HL-60 (cell line): ENCODE results near the gene C1orf167.

Experiments used
- DNase-seq, 2 experiments: peaks; one replicate each; pipeline ENCODE4 v3.0.0-alpha.2; 2010 to 2020; ENCODE audit warnings: low read depth in 1 of 2, low spot score in 1 of 2
- H3K27ac ChIP-seq: fragments of 250-450 bp; sonication (Bioruptor Pico); replicated peaks from 2 replicates; pipeline ENCODE4 v1.5.1; 2020; ENCODE audit warnings: mild to moderate bottlenecking, moderate library complexity
- H3K27me3 ChIP-seq: fragments of 250-450 bp; sonication (Bioruptor Pico); 2 replicates; pipeline ENCODE4 v1.5.1; 2021; ENCODE audit warnings: mild to moderate bottlenecking, moderate library complexity; ENCODE audit not compliant: insufficient read depth, poor library complexity, severe bottlenecking
- H3K4me3 ChIP-seq: replicated peaks from 2 replicates; pipeline ENCODE4 v1.5.1; 2011; ENCODE audit warnings: mild to moderate bottlenecking, control low read depth, low read length; ENCODE audit not compliant: insufficient read depth
- GABPA ChIP-seq: IDR thresholded peaks from 2 replicates; pipeline ENCODE4 v1.6.1; 2012; ENCODE audit warnings: low read depth
- POLR2AphosphoS5 ChIP-seq: IDR thresholded peaks from 2 replicates; pipeline ENCODE4 v1.6.1; 2012; ENCODE audit warnings: low read depth
- SPI1 ChIP-seq: IDR thresholded peaks from 2 replicates; pipeline ENCODE4 v1.6.1; 2012; ENCODE audit warnings: low read depth, mild to moderate bottlenecking, borderline replicate concordance
- TF ChIP-seq, protein P1 (sequence below): IDR thresholded peaks from one replicate; pipeline ENCODE4 v1.5.1; 2011; ENCODE audit warnings: low read length, control low read depth, inconsistent platforms; ENCODE audit not compliant: insufficient read depth
- TF ChIP-seq, protein P2 (sequence below): IDR thresholded peaks from 2 replicates; pipeline ENCODE4 v1.6.1; 2012; ENCODE audit warnings: low read depth; ENCODE audit not compliant: insufficient replicate concordance

C1orf167 gene

DNA sequence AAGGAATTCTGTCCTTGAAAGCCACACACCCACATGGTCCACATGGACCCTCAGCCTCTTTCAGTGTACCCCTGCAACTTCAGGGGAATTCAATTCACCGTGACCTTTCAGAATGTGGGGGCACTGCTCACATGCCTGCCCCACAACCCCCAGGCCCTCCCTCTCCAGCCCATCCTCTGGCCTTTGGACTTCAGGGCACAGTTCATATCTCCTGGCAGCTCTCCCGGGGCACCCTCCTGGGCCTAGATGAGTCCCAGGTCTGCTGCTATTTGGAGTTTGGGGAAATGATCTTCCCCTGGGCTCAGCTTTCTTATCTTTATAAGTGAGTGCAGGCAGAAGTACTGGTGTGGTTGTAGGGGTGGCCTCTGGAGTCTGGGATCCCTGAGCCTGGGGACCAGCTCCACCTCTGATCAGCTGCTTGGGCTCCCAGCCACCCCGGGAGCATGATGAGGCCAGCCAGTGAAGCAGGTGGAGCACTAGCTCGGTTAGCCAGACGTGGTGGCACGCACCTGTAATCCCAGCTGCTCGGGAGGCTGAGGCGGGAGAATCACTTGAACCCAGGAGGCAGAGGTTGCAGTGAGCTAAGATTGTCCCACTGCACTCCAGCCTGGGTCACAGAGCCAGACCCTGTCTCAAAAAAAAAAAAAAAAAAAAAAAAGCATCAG is 15.8 kb downstream of the C1orf167 start:
- no peaks in the 10 kb centered on the region for H3K27me3 ChIP-seq
- no peak for DNase-seq
- H3K27ac ChIP-seq: no peak overlapping the region
- TF ChIP-seq, protein P1, sequence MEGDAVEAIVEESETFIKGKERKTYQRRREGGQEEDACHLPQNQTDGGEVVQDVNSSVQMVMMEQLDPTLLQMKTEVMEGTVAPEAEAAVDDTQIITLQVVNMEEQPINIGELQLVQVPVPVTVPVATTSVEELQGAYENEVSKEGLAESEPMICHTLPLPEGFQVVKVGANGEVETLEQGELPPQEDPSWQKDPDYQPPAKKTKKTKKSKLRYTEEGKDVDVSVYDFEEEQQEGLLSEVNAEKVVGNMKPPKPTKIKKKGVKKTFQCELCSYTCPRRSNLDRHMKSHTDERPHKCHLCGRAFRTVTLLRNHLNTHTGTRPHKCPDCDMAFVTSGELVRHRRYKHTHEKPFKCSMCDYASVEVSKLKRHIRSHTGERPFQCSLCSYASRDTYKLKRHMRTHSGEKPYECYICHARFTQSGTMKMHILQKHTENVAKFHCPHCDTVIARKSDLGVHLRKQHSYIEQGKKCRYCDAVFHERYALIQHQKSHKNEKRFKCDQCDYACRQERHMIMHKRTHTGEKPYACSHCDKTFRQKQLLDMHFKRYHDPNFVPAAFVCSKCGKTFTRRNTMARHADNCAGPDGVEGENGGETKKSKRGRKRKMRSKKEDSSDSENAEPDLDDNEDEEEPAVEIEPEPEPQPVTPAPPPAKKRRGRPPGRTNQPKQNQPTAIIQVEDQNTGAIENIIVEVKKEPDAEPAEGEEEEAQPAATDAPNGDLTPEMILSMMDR: no peak
- TF ChIP-seq SPI1 (no peak), POLR2AphosphoS5 (no peak), GABPA (no peak)
- TF ChIP-seq, protein P2, sequence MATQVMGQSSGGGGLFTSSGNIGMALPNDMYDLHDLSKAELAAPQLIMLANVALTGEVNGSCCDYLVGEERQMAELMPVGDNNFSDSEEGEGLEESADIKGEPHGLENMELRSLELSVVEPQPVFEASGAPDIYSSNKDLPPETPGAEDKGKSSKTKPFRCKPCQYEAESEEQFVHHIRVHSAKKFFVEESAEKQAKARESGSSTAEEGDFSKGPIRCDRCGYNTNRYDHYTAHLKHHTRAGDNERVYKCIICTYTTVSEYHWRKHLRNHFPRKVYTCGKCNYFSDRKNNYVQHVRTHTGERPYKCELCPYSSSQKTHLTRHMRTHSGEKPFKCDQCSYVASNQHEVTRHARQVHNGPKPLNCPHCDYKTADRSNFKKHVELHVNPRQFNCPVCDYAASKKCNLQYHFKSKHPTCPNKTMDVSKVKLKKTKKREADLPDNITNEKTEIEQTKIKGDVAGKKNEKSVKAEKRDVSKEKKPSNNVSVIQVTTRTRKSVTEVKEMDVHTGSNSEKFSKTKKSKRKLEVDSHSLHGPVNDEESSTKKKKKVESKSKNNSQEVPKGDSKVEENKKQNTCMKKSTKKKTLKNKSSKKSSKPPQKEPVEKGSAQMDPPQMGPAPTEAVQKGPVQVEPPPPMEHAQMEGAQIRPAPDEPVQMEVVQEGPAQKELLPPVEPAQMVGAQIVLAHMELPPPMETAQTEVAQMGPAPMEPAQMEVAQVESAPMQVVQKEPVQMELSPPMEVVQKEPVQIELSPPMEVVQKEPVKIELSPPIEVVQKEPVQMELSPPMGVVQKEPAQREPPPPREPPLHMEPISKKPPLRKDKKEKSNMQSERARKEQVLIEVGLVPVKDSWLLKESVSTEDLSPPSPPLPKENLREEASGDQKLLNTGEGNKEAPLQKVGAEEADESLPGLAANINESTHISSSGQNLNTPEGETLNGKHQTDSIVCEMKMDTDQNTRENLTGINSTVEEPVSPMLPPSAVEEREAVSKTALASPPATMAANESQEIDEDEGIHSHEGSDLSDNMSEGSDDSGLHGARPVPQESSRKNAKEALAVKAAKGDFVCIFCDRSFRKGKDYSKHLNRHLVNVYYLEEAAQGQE: no peak
- H3K4me3 ChIP-seq: no peak overlapping the region

DNA sequence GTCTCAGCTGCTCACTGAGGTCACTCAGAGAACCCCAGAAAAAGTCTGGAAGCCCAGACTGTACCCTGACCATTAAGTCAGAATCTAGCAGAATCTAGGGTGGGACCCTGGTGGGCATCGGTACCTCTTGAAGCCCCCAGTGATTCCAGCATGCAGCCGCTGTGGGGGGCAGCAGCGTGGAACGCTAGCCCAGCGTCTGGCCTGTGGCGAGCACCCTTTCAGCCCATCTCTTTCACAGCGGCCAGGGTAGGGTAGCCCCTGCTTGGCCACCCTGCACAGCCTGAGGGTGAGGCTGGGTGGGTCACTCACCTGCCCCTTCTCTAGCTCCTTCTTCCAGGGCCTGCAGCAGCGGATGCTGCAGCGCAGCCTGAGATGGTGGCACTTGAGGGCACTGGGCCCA is 16.3 kb downstream of the C1orf167 start:
- no peak overlapping the region for H3K27ac ChIP-seq
- TF ChIP-seq, protein P2: no peak
- TF ChIP-seq GABPA (no peak), SPI1 (no peak), POLR2AphosphoS5 (no peak)
- TF ChIP-seq, protein P1: no peak
- no peaks in the 10 kb centered on the region for H3K27me3 ChIP-seq
- DNase-seq: no peak
- no peak overlapping the region for H3K4me3 ChIP-seq

DNA sequence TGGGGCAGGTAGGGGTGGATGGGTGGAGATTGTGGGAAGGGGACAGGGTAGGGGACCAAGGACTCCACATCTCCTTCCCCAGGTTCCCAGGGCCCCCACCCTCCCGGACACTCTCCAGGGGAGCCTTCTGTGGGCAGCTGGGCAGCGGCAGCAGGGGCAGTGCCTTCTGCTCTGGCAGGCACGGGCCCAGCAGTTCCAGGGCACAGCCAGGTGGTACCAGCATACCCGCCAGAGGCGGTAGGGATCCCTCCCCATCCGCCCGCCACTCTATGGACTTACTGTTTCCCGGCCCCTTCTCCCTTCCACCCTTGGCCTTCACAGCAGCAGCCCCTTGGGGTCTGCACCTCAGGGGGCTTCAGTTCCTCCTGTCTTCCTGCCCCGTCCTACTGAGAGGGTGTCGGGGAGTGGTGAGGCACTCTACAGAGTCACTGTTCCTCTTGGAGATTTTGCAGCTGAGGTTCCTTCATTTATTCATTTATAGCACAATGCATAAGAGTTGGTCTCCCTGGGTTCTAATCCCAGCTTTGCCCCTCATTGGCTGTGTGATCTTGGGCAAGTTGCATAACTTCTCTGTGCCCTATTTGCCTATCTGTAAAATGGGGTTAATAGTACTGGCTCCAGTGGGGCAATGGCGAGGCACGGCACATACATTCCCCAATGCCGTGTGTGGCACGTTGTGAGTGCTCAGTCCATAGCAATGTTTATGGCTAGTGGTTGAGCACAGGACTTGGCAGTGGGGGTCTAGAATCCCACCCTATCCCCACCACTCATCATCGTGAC is 17.0 kb downstream of the C1orf167 start:
- no peak overlapping the region for H3K4me3 ChIP-seq
- H3K27ac ChIP-seq: no peak overlapping the region
- DNase-seq: no peak
- no peaks in the 10 kb centered on the region for H3K27me3 ChIP-seq
- no peak for TF ChIP-seq GABPA
- TF ChIP-seq SPI1: no peak
- no peak for TF ChIP-seq POLR2AphosphoS5
- TF ChIP-seq, protein P2: no peak
- TF ChIP-seq, protein P1: no peak
